NCI-H1417 (cell line): ENCODE data around the gene HTR4.
"Not testable (repeated sequence)": the region's sequence is repeated elsewhere in the genome, so short reads cannot be mapped to it uniquely, and the experiment has no call there.

Experiments used
- DNase-seq, 3 experiments: peaks; one replicate each; lab custom pipeline; 2025; lab: John Stamatoyannopoulos, UW

The HTR4 gene

GRCh38 chr5:148532969-148533670 lies 121.2 kb downstream of the HTR4 start:
- no peak for DNase-seq

- DNase-seq: not testable (repeated sequence)
These were observed 124.9 kb downstream of the HTR4 start for GRCh38 chr5:148529450-148529849.

- DNase-seq: no peak
These were observed 129.6 kb downstream of the HTR4 start for GRCh38 chr5:148524721-148525120.

- DNase-seq: no peak
These were observed 131.2 kb downstream of the HTR4 start for GRCh38 chr5:148523139-148523538.

GRCh38 chr5:148515460-148515859 lies 138.9 kb downstream of the HTR4 start:
- no peak for DNase-seq

GRCh38 chr5:148514344-148514743 lies 140.0 kb downstream of the HTR4 start:
- no peak for DNase-seq

- DNase-seq: no peak
These were observed 141.8 kb downstream of the HTR4 start for GRCh38 chr5:148512498-148512897.

GRCh38 chr5:148511810-148512347 lies 142.4 kb downstream of the HTR4 start:
- no peak for DNase-seq

- DNase-seq: no peak
These were observed 144.4 kb downstream of the HTR4 start for GRCh38 chr5:148509893-148510292.

GRCh38 chr5:148507648-148508047 lies 146.7 kb downstream of the HTR4 start:
- DNase-seq: no peak

GRCh38 chr5:148499452-148499851 lies 154.9 kb downstream of the HTR4 start:
- DNase-seq: no peak

- DNase-seq: no peak
These were observed 156.6 kb downstream of the HTR4 start for GRCh38 chr5:148497757-148498156.

GRCh38 chr5:148492351-148492750 lies 162.0 kb downstream of the HTR4 start:
- no peak for DNase-seq

- DNase-seq: no peak
These were observed 162.5 kb downstream of the HTR4 start for GRCh38 chr5:148491793-148492184.

GRCh38 chr5:148491015-148491792 lies 163.1 kb downstream of the HTR4 start:
- DNase-seq: no peak

- no peak for DNase-seq
These were observed 165.6 kb downstream of the HTR4 start for GRCh38 chr5:148488757-148489156.

GRCh38 chr5:148486456-148486855 lies 167.9 kb downstream of the HTR4 start:
- no peak for DNase-seq

GRCh38 chr5:148484651-148485050 lies 169.7 kb downstream of the HTR4 start:
- DNase-seq: no peak

GRCh38 chr5:148483750-148484149 lies 170.6 kb downstream of the HTR4 start:
- DNase-seq: no peak

GRCh38 chr5:148482697-148483462 lies 171.4 kb downstream of the HTR4 start:
- no peak for DNase-seq

GRCh38 chr5:148482196-148482595 lies 172.1 kb downstream of the HTR4 start:
- no peak for DNase-seq

GRCh38 chr5:148477429-148477828 lies 176.9 kb downstream of the HTR4 start:
- no peak for DNase-seq
